ENCODE results near the gene ANKRD65.

Gene ANKRD65

DNA sequence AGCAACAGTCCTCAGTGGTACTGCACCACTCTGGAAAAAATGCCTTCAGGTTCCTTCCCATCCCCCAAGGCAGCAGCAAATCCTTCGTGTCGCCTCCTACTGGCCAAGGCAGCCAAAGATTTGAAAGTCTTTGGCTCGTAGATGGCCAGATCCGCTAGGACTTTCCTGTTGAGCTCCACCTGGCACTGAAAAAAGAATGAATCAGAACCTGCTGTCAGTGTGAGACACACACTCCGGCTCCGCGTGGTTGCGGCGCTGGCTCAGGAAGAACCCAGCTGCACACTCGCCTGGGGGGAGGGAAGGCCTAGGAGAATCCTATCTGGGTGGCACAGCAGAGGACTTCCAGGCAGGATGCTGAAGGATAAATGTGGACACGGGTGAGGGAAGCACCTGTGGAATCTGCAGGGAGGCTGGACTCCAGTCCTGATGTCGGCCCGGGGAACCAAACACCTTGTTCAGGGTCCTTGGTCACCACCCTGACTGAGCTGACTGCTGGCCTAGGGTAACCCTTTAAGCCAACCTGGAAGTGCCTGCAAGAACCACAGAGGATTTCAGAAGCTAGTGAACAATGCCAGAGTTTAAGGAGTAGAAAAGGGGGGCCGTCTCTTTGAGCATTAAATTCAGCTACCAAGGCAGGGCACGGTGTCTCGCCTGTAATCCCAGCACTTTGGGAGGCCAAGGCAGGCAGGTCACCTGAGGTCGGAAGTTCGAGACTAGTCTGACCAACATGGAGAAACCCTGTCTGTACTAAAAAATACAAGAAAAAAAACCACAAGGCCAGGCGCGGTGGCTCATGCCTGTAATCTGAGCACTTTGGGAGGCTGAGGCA lies 18.8 kb downstream of the ANKRD65 start:
- DNase-seq (ENCODE audit: low read depth) = peak; percentile 95
- H3K4me3 ChIP-seq (ENCODE audit: low read length) = no peak overlapping the region
- TF ChIP-seq, protein P1, sequence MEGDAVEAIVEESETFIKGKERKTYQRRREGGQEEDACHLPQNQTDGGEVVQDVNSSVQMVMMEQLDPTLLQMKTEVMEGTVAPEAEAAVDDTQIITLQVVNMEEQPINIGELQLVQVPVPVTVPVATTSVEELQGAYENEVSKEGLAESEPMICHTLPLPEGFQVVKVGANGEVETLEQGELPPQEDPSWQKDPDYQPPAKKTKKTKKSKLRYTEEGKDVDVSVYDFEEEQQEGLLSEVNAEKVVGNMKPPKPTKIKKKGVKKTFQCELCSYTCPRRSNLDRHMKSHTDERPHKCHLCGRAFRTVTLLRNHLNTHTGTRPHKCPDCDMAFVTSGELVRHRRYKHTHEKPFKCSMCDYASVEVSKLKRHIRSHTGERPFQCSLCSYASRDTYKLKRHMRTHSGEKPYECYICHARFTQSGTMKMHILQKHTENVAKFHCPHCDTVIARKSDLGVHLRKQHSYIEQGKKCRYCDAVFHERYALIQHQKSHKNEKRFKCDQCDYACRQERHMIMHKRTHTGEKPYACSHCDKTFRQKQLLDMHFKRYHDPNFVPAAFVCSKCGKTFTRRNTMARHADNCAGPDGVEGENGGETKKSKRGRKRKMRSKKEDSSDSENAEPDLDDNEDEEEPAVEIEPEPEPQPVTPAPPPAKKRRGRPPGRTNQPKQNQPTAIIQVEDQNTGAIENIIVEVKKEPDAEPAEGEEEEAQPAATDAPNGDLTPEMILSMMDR (IDR thresholded peaks at IDR 0.05; ENCODE audit: insufficient read depth, low read depth, low read length, missing control alignments) = peak; percentile 76

DNA sequence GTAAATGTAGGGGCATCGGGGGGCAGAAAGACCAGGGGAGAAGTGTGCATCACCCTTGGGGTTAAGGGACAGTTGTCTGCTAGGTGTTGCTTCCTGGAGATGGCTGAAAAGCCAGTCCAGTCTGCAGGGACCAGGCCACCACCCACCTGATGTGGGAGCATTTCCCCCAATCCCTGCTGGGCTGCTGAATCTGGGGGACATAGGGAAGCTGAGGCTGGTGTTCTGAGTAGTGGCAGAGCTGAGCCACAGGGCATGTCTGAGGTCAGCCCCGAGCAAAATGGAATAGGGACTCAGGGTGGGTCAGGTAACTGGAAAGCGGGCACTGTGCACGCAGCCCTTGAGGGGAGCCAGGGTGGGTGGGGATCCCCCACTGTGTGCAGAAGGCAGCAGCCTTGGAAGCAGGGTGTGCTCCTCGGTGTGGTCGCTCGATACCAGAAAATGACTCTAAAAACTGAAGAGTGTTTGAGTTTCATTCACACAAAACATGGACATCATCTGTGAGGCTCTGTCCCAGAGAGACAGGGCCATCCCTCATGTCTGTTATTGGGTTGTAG lies 19.5 kb downstream of the ANKRD65 start:
- DNase-seq (ENCODE audit: low read depth) = no peak
- TF ChIP-seq, protein P1 (IDR thresholded peaks at IDR 0.05; ENCODE audit: insufficient read depth, low read depth, low read length, missing control alignments) = no peak
- H3K4me3 ChIP-seq (ENCODE audit: low read length) = no peak overlapping the region

DNA sequence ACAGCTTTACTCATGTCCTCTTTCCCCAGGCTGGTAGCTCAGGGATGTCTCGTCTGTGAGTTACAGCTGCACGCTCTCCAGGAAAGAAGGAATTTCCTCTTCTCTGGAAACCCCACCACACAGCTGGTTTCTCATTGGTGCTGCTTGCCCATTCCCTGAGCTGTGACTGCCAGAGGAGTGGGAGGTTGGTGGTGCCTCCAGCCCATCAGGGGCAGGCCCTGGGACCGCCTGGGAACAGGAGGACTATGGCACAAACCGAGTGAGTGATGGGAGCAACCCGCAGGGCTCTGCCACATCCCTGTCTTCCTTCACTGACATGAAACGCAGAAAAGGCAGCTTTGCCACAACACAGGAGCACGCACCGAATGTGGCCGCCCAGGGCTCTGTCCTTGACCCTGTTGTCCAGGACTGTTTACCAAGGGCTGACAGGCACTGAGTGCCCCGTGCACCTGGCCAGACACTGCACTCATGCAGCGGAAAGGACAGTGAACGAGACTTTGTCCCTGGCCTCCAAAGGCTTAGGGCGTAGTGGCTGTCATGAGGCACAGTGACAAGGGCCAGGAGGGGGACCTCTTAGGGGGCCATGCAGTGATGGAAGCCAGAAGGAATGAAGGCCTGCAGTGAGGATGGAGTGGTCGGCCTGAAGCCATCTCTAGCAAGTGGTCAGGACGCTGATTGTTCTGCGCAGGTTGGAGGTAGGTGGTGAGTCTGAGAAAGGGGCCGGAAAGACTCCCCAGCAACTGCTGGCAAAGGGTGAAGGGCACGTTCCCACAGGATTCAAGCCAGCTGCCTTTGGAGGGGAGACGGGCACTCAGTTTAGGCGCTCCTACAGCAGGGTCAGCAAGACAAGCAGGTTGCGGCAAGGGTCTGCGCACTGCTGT lies 20.3 kb downstream of the ANKRD65 start:
- DNase-seq (ENCODE audit: low read depth) = no peak
- H3K4me3 ChIP-seq (ENCODE audit: low read length) = peak overlapping the region; percentile 97
- TF ChIP-seq, protein P1 (IDR thresholded peaks at IDR 0.05; ENCODE audit: insufficient read depth, low read depth, low read length, missing control alignments) = no peak

DNA sequence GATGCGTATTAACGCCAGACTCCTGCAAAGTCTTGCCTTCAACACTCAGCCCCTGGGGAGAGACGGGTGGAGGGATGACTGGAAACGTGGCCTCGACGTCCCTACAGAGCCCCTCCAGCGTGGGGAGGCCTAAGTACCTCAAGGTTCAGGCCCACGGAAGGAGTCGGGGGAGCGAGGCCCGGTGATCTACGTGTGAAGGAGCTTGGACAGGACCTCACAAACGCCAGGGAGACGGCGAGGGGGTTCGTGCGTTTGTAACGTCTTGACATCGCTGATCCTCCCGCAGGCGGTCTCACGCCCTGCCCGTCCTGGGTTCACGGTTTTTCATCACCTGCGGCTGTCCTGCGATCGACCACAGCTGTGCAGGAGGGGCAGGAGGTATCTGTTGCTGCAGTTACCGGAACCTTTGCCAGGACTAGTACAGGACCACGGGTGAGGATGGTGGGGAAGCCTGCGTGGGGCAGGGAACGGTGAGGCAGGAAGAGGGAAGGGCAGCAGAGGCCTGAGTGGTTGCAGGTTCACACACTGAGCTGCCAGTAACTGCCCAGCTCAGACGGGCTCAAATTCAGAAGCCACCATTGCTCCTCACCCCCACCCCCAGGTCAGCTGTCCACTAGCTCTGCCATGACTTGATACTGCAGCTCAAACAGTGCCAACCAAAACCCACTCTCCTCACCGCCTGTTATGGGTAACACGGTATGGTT lies 21.1 kb downstream of the ANKRD65 start:
- TF ChIP-seq, protein P1 (IDR thresholded peaks at IDR 0.05; ENCODE audit: insufficient read depth, low read depth, low read length, missing control alignments) = no peak
- DNase-seq (ENCODE audit: low read depth) = no peak
- peak overlapping the region; percentile 97 for H3K4me3 ChIP-seq (ENCODE audit: low read length)

DNA sequence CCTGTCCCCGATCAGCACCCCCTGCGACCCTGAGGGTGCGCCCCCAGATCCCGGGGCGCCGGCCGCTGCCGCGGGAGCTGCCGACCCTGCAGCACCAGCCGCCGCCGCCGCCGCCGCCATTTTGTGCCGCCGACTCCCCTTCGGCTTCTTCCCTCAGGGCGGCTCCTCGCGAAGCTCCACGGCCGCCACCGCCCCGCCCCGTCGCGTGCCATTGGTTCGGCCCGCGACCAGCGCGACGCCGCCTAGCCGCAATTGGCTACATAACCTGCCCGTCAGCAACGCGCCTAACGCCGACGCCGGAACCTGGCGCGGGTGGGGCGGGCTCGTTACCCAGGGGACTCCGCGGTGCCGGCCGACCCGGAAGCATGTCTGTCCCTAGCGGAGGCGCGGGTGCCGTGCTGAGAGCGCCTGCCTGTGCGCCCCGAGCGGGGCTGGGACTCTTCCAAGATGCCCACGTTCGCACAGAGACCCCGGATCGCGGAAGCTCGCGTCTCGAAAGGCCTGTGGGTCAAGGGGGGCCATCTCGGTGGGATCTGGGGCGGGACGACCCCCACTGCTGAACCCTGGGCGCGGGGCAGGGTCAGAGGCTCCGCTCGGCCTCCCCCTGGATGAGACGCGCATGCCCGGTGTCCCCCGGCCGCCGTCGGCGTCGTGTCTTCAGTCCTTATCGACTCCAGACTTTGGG lies 21.7 kb downstream of the ANKRD65 start, which contains the start of gene CCNL2:
Gene CCNL2, minus strand, starts transcription at position 149 of the 685 bp plus-strand sequence. Its CDS starts 29 bp downstream, at position 120.
- peak; percentile 99 for DNase-seq (ENCODE audit: low read depth)
- H3K4me3 ChIP-seq (ENCODE audit: low read length) = peak within 1 kb of the TSS; percentile 97
- TF ChIP-seq, protein P1 (IDR thresholded peaks at IDR 0.05; ENCODE audit: insufficient read depth, low read depth, low read length, missing control alignments) = peak; percentile 51
